GM10248 (cell line): Measurements from ENCODE around the gene USP16.
"Not testable (repeated sequence)": the region's sequence is repeated elsewhere in the genome, so short reads cannot be mapped to it uniquely, and the experiment has no call there.

ENCODE experiments used
- CTCF ChIA-PET: fragments of 300-600 bp; sonication (Branson Sonifier 250); formaldehyde crosslinking; extraction: SDS; loops from one replicate; lab custom pipeline; 2021; ENCODE audit warnings: antibody characterized with exemption; lab: Yijun Ruan, JAX
- POLR2A ChIA-PET: fragments of 350-650 bp; sonication (Branson Sonifier 250); formaldehyde crosslinking; extraction: SDS; loops from one replicate; lab custom pipeline; 2020; ENCODE audit warnings: antibody characterized with exemption; lab: Yijun Ruan, JAX
- DNase-seq: peaks from one replicate; pipeline ENCODE4 v3.0.0; 2012; ENCODE audit errors: extremely low spot score
- TF ChIP-seq, protein P1 (sequence below): IDR thresholded peaks from 2 replicates; pipeline ENCODE4 v1.5.1; 2012; ENCODE audit warnings: mild to moderate bottlenecking, low read depth; ENCODE audit errors: extremely low read depth, missing control alignments, control extremely low read depth

The USP16 gene

DNA sequence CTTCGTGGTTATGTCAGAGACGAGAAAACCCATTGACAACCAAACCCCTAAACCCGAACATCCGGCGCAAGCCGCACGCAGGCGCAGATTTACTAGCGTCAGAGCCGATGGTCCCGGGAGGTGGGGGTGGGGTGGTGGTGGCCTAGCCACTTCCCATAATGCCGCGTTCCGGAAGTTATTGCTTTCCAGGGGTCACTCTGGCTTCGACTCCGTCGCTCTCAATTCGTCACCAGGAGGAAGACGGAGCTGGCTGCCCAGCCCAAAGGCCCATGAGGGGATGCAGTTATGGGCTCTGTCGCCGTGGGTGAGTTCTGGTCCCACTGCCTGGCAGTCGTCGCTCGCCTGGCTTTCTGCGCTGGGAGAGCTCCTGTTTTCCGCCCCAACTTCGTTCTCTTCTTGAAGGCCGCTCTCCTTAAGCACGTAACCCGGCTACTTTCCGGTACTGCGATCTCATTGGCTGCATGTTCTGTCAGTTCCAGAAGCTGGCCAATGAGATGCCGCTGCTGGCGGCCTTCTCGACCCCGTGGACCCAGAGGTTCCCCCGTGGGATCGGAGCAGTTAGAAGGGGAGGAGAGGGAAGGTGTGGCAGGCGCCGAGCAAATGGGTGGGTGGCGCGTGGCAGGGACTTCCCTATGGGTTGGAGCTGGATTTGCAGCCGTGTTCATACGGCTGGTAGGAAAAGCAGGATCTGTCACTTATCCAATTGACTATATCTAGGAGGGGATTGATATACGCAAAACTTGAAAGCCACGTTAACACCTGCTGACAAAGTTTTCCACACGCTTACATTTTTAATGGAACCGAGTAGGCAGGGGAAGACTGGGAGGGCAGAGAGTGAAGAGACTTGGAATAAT, at the start of gene USP16:
TSS of gene USP16 (plus strand) at position 195 of the 854 bp plus-strand sequence. CDS start 3,246 bp downstream, outside the sequence.
- POLR2A ChIA-PET, result interaction anchor here (0.6 to 2.1 kb wide), 4 partner anchors 11 to 276 kb away, joined by 3 to 13 read pairs (median 3); no protein-coding TSS in a partner anchor
- DNase-seq, result peak; percentile 98
- TF ChIP-seq, protein P1, sequence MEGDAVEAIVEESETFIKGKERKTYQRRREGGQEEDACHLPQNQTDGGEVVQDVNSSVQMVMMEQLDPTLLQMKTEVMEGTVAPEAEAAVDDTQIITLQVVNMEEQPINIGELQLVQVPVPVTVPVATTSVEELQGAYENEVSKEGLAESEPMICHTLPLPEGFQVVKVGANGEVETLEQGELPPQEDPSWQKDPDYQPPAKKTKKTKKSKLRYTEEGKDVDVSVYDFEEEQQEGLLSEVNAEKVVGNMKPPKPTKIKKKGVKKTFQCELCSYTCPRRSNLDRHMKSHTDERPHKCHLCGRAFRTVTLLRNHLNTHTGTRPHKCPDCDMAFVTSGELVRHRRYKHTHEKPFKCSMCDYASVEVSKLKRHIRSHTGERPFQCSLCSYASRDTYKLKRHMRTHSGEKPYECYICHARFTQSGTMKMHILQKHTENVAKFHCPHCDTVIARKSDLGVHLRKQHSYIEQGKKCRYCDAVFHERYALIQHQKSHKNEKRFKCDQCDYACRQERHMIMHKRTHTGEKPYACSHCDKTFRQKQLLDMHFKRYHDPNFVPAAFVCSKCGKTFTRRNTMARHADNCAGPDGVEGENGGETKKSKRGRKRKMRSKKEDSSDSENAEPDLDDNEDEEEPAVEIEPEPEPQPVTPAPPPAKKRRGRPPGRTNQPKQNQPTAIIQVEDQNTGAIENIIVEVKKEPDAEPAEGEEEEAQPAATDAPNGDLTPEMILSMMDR, result no peak
- CTCF ChIA-PET, result interaction anchor here (0.7 to 2.2 kb wide), 10 partner anchors 10 to 275 kb away, joined by 3 to 7 read pairs (median 3); no protein-coding TSS in a partner anchor

DNA sequence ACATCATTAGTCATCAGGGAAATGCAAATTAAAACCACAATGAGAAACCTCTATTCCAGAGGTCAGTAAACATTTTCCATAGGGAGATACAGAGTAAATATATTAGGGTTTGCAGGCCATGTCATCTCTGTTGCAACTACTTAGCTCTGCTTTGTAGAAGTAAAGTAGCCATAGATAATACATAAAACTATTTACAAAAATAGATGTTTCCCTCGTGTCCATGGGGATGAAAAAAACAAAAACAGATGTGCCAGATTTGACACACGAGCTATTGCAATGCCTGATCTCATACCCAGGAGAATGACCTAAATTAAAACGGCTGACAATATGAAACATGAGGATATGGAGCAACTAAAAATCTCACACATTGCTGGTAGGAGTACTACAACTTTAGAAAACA, 49.1 kb upstream of the USP16 start:
- no peak for DNase-seq
- TF ChIP-seq, protein P1, result no peak
- ChIA-PET POLR2A (interaction anchor here (1.1 kb wide), 1 partner anchor 17 kb away, joined by 3 read pairs; the partner anchor contains the start of gene LTN1), CTCF (interaction anchor here (1.0 to 1.9 kb wide), 6 partner anchors 8 to 27 kb away, joined by 3 to 5 read pairs (median 4); partner anchors contain the start of gene LTN1)

DNA sequence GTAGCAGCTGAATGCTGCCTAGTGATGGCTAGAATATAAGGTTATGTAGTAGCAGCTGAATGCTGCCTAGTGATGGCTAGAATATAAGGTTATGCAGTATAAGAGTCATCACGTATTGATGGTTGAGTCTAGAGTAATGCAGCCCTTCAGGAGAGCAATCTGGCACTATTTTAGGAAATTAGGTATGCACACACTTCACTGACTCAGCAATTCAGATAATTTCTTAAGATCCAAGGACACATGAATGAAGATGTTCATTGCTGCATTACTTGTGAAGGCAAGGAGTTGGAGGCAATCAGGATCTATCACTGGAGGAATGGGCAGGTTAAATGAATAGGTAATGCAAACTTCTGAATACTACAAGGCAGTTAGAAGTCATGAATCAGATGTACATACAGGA, 45.4 kb upstream of the USP16 start:
- TF ChIP-seq, protein P1, result no peak
- ChIA-PET POLR2A (no interaction called here), CTCF (no interaction called here)
- no peak for DNase-seq

DNA sequence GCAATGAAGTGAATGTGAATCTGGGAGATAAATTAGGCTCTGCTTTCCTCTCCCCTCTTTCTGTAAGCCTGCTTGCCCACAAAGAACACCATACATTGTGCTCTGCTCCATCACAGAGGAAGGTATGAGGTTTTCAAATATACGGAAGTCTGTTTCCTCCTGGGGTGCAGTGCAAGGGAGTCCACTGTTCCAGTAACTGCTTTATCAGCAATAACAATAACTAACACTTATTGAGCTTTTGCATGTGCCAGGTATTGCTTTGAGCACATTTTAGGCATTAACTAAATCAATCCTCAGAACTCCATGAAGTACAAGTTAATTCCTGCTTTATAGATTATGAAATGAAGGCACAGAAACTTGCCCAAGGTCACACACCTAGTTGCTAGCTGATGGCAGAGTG, 41.8 kb upstream of the USP16 start:
- ChIA-PET CTCF (interaction anchor here (0.8 to 2.8 kb wide), 4 partner anchors 8 to 19 kb away, joined by 4 to 14 read pairs (median 4); no protein-coding TSS in a partner anchor), POLR2A (no interaction called here)
- no peak for DNase-seq
- TF ChIP-seq, protein P1, result no peak

DNA sequence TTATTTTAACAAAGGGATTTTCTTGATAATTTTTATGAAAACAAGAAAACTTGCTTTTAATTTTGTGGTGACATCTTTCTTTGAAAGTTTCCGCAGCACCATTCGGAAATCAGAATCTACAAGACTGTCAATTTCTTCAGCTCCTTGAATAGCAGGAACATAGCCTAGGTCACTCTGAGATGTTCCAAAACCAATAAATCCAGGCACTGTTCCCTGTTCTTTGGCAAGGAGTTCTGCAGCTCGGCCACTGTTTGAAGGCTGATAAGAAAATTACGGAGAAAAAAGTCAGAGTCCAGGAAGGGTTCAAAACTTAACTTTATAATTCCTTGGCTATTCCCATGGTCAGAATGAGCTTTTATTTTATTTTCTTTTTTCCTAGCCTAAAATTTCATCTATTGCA, 37.8 kb upstream of the USP16 start:
- TF ChIP-seq, protein P1, result no peak
- DNase-seq, result no peak
- ChIA-PET CTCF (interaction anchor here (0.7 to 1.0 kb wide), 2 partner anchors 12 to 16 kb away, joined by 4 read pairs; no protein-coding TSS in a partner anchor), POLR2A (no interaction called here)

DNA sequence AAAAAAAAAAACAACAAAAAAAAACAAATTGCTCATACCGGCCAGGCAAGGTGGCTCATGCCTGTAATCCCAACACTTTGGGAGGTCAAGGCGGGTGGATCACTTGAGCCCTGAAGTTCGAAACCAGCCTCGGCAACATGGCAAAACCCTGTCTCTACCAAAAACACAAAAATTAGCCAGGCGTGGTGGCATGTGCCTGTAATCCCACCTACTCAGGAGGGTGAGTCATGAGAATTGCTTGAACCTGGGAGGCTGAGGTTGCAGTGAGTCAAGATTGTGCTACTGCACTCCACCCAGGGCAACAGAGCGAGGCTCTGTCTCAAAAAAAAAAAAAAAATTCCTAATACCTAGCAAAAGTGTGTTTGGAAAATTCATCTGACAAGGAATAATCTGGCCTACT, 36.3 kb upstream of the USP16 start:
- DNase-seq, POLR2A ChIA-PET, CTCF ChIA-PET: not testable (repeated sequence)

DNA sequence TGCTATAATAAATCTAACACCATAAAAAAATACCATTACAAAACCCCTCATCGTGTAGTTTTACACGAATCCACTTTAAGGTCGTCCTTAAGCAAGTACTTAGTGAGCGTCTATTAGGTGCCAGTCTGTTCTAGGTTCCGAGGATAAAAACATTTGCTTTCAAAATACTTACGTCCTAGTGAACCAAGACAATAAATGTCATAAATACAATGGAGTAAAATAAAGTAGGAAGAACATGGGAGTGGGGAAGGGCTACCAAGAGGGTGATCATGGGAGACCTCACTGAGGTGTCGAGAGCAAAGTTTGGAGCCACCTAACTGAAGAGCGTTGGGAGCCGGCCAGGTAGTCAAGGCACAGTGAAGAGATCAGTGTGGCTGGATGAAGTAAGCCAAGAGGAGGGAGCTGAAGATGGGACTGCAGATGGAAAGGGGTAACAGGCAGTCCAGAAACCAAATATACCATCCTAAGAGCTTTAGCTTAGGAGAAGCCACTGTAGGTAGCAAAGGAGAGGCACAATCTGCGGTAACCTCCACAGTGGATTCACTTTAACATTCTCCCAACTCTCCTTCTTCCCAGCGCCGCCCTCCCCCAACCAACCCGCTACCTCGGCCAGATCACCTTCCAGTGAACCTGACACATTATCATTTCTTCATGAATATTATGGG, 32.5 kb upstream of the USP16 start:
- POLR2A ChIA-PET, result interaction anchor here (2.3 kb wide), 1 partner anchor 11 kb away, joined by 14 read pairs; no protein-coding TSS in a partner anchor
- CTCF ChIA-PET, result interaction anchor here (1.1 to 1.8 kb wide), 4 partner anchors 11 to 32 kb away, joined by 3 to 5 read pairs (median 4); partner anchors contain the start of gene RWDD2B
- TF ChIP-seq, protein P1, result no peak
- no peak for DNase-seq
